Ectodermal cell (in vitro differentiated cells): ENCODE results near the gene DISC1.

ENCODE experiments used
- H3K27ac ChIP-seq: 2 replicates; pipeline ENCODE4 v1.7.0; 2013; ENCODE audit warnings: mild to moderate bottlenecking, low read depth, low read length; ENCODE audit not compliant: insufficient read depth, poor library complexity, severe bottlenecking
- H3K27me3 ChIP-seq: 2 replicates; pipeline ENCODE4 v1.7.0; 2013; ENCODE audit warnings: mild to moderate bottlenecking, low read length; ENCODE audit not compliant: insufficient read depth, control insufficient read depth, poor library complexity, severe bottlenecking
- H3K36me3 ChIP-seq: one replicate; pipeline ENCODE4 v1.7.0; 2013; ENCODE audit warnings: low read length; ENCODE audit not compliant: control insufficient read depth, insufficient read depth
- H3K4me1 ChIP-seq: one replicate; pipeline ENCODE4 v1.7.0; 2013; ENCODE audit warnings: low read length; ENCODE audit not compliant: control insufficient read depth, insufficient read depth
- H3K4me3 ChIP-seq: 2 replicates; pipeline ENCODE4 v1.7.0; 2013; ENCODE audit warnings: low read depth, low read length, control low read depth; ENCODE audit not compliant: insufficient read depth
- H3K9me3 ChIP-seq: 2 replicates; pipeline ENCODE4 v1.7.0; 2013; ENCODE audit warnings: mild to moderate bottlenecking, low read length, moderate library complexity; ENCODE audit not compliant: control insufficient read depth
- WGBS, 2 experiments: methylation state at CpG; one replicate each; pipeline ENCODE4 v1.1.7; 2013; ENCODE audit warnings: missing lambda C conversion rate in 2 of 2; 5-methylcytosine and 5-hydroxymethylcytosine counted together

Gene DISC1

GRCh38 chr1:231605149-231606100 lies 21.2 kb upstream of the DISC1 start:
- H3K4me1 ChIP-seq, result no peaks in the 10 kb centered on the region
- no peaks in the 10 kb centered on the region for H3K36me3 ChIP-seq
- no peak overlapping the region for H3K27ac ChIP-seq
- no peaks in the 10 kb centered on the region for H3K9me3 ChIP-seq
- WGBS, 2 experiments, result 73 to 76% methylated on average over 8 of the region's 8 CpGs
- peaks cover 5% of the 10 kb centered on the region for H3K27me3 ChIP-seq
- no peak overlapping the region for H3K4me3 ChIP-seq

GRCh38 chr1:231606712-231607111 lies 19.9 kb upstream of the DISC1 start:
- Histone ChIP-seq H3K36me3 (no peaks in the 10 kb centered on the region), H3K4me1 (no peaks in the 10 kb centered on the region), H3K27ac (no peak overlapping the region), H3K4me3 (no peak overlapping the region), H3K27me3 (peaks cover 5% of the 10 kb centered on the region), H3K9me3 (no peaks in the 10 kb centered on the region)
- WGBS, 2 experiments, result 81 to 83% methylated on average over 4 of the region's 4 CpGs

GRCh38 chr1:231610388-231610787 lies 16.2 kb upstream of the DISC1 start:
- H3K4me3 ChIP-seq, result no peak overlapping the region
- WGBS, 2 experiments, result 90 to 95% methylated on average over 2 of the region's 2 CpGs
- H3K9me3 ChIP-seq, result no peaks in the 10 kb centered on the region
- H3K27me3 ChIP-seq, result no peaks in the 10 kb centered on the region
- H3K36me3 ChIP-seq, result no peaks in the 10 kb centered on the region
- H3K27ac ChIP-seq, result no peak overlapping the region
- no peaks in the 10 kb centered on the region for H3K4me1 ChIP-seq

- Histone ChIP-seq H3K4me3 (no peak overlapping the region), H3K4me1 (no peaks in the 10 kb centered on the region), H3K27me3 (no peaks in the 10 kb centered on the region), H3K27ac (no peak overlapping the region), H3K36me3 (no peaks in the 10 kb centered on the region), H3K9me3 (no peaks in the 10 kb centered on the region)
- WGBS, 2 experiments, result 88 to 89% methylated on average over 5 of the region's 5 CpGs
Measured at GRCh38 chr1:231611111-231611510, 15.5 kb upstream of the DISC1 start.

- H3K36me3 ChIP-seq, result no peaks in the 10 kb centered on the region
- H3K4me1 ChIP-seq, result no peaks in the 10 kb centered on the region
- no peak overlapping the region for H3K27ac ChIP-seq
- WGBS, 2 experiments, result 93 to 96% methylated on average over 5 of the region's 5 CpGs
- H3K4me3 ChIP-seq, result no peak overlapping the region
- no peaks in the 10 kb centered on the region for H3K9me3 ChIP-seq
- H3K27me3 ChIP-seq, result no peaks in the 10 kb centered on the region
Measured at GRCh38 chr1:231611851-231612250, 14.7 kb upstream of the DISC1 start.

GRCh38 chr1:231612393-231613089 lies 14.0 kb upstream of the DISC1 start:
- 90 to 93% methylated on average over 10 of the region's 10 CpGs for WGBS, 2 experiments
- no peaks in the 10 kb centered on the region for H3K36me3 ChIP-seq
- H3K4me1 ChIP-seq, result no peaks in the 10 kb centered on the region

GRCh38 chr1:231613419-231614349 lies 12.9 kb upstream of the DISC1 start:
- 88 to 93% methylated on average over 6 to 7 of the region's 7 CpGs for WGBS, 2 experiments

More at GRCh38 chr1:231612393-231613089, 14.0 kb upstream of the DISC1 start:
- H3K9me3 ChIP-seq, result no peaks in the 10 kb centered on the region
- H3K27ac ChIP-seq, result no peak overlapping the region
- H3K27me3 ChIP-seq, result no peaks in the 10 kb centered on the region
- no peak overlapping the region for H3K4me3 ChIP-seq

GRCh38 chr1:231616667-231617066 lies 9.9 kb upstream of the DISC1 start:
- Histone ChIP-seq H3K9me3 (no peaks in the 10 kb centered on the region), H3K4me3 (no peak overlapping the region), H3K27ac (no peak overlapping the region), H3K27me3 (peaks cover 6% of the 10 kb centered on the region), H3K4me1 (no peaks in the 10 kb centered on the region), H3K36me3 (no peaks in the 10 kb centered on the region)
- 85 to 93% methylated on average over 2 of the region's 2 CpGs for WGBS, 2 experiments

More at GRCh38 chr1:231613419-231614349, 12.9 kb upstream of the DISC1 start:
- H3K9me3 ChIP-seq, result no peaks in the 10 kb centered on the region
- H3K27ac ChIP-seq, result no peak overlapping the region
- no peaks in the 10 kb centered on the region for H3K27me3 ChIP-seq
- H3K4me3 ChIP-seq, result no peak overlapping the region
- no peaks in the 10 kb centered on the region for H3K36me3 ChIP-seq
- no peaks in the 10 kb centered on the region for H3K4me1 ChIP-seq

GRCh38 chr1:231618609-231619256 lies 7.9 kb upstream of the DISC1 start:
- H3K4me1 ChIP-seq, result no peaks in the 10 kb centered on the region
- no peak overlapping the region for H3K4me3 ChIP-seq
- H3K9me3 ChIP-seq, result no peaks in the 10 kb centered on the region
- peaks cover 17% of the 10 kb centered on the region for H3K27me3 ChIP-seq
- 79 to 81% methylated on average over 7 of the region's 7 CpGs for WGBS, 2 experiments
- H3K27ac ChIP-seq, result no peak overlapping the region
- H3K36me3 ChIP-seq, result no peaks in the 10 kb centered on the region
